Measurements from ENCODE around the gene PEX12. TPM values are rescaled to one million over a fixed set of nuclear protein-coding genes. Genes with fewer than 3 reads are reported as not detected.

The PEX12 gene
- total and polyA plus RNA-seq, 9 of the 15 experiments (the other 6 are each of a cell fraction or from before 2014, with no cell fraction given): 4.0 to 12.4 (median 6.4) TPM

DNA sequence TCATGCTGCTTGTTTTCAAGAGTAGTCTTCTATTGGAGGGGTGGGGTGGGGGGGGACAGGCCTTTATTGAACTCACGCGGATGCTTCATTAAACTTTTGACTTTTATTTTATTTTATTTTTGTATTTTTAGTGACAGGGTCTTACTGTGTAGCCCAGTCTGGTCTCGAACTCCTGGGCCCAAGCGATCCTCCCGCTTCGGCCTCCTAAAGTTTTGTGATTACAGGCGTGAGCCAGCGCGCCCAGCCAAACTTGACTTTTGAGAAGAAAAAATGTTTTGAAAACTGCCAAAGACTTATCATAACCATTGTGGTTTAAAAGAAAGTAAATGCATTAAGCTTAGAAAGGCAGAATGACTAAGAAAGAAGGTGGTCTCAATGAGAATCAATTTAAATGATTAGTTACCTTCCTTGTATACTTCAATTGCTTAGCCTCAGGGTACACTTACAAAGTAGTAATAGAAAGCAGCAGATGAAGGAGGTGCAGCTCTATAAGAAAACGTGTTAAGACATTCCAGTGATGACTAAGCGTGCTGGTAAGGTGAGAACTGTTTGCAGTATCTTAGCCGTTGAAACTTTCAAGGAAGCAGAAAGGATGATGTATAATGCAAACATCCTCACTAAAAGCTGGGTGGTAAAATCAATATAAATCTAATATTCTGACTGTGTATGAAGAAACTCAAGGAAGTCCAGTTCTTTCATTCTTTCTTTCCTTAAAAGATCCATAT, 10.0 kb upstream of the PEX12 start (continued):
- TF ChIP-seq, protein P1, sequence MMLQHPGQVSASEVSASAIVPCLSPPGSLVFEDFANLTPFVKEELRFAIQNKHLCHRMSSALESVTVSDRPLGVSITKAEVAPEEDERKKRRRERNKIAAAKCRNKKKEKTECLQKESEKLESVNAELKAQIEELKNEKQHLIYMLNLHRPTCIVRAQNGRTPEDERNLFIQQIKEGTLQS (IDR thresholded peaks at IDR 0.05): peak; percentile 81
- TF ChIP-seq, protein P1 (CRISPR knock-in tag; conservative IDR thresholded peaks at IDR 0.05): 0 out of 2 replicates have a peak, but pooled peaks have one; percentile 40
- TF ChIP-seq ZNF551 (CRISPR knock-in tag; IDR thresholded peaks at IDR 0.05) (no peak), STAT5A (IDR thresholded peaks at IDR 0.05; ENCODE audit: borderline replicate concordance, low read length) (no peak), KDM2B (CRISPR knock-in tag; IDR thresholded peaks at IDR 0.05) (no peak), CHCHD3 (CRISPR knock-in tag; IDR thresholded peaks at IDR 0.05) (no peak), JUN (IDR thresholded peaks at IDR 0.05; ENCODE audit: borderline replicate concordance, low read depth, low read length) (no peak), JUN (CRISPR knock-in tag; IDR thresholded peaks at IDR 0.05; ENCODE audit: borderline replicate concordance) (no peak), NFE2 (IDR thresholded peaks at IDR 0.05; ENCODE audit: low read depth) (peak; percentile 80), ZNF766 (CRISPR knock-in tag; conservative IDR thresholded peaks at IDR 0.05) (no peak), ZFP36 (IDR thresholded peaks at IDR 0.05; ENCODE audit: low read depth, low read length, partially characterized antibody) (no peak), ZNF239 (CRISPR knock-in tag; IDR thresholded peaks at IDR 0.05) (no peak), YBX1 (IDR thresholded peaks at IDR 0.05) (no peak), NFYB (IDR thresholded peaks at IDR 0.05; ENCODE audit: extremely low read depth, insufficient read length) (no peak), TCF7L2 (IDR thresholded peaks at IDR 0.05; ENCODE audit: low read depth, low read length) (no peak), RBM39 (optimal IDR thresholded peaks at IDR 0.05; ENCODE audit: low read depth, low read length) (no peak), KDM4B (IDR thresholded peaks at IDR 0.05; ENCODE audit: borderline replicate concordance in 2 of 2, low read depth in 1 of 2) (no peak), ZNF561 (CRISPR knock-in tag; conservative IDR thresholded peaks at IDR 0.05) (no peak), STAT5B (CRISPR knock-in tag; IDR thresholded peaks at IDR 0.05) (no peak), PTBP1 (IDR thresholded peaks at IDR 0.05; ENCODE audit: low read depth, low read length) (no peak), NR2C2 (CRISPR knock-in tag; IDR thresholded peaks at IDR 0.05) (no peak), NR2C2 (tag; IDR thresholded peaks at IDR 0.05) (no peak), ERF (CRISPR knock-in tag; IDR thresholded peaks at IDR 0.05) (no peak), ZNF140 (CRISPR knock-in tag; IDR thresholded peaks at IDR 0.05) (no peak)
- TF ChIP-seq, protein P2, sequence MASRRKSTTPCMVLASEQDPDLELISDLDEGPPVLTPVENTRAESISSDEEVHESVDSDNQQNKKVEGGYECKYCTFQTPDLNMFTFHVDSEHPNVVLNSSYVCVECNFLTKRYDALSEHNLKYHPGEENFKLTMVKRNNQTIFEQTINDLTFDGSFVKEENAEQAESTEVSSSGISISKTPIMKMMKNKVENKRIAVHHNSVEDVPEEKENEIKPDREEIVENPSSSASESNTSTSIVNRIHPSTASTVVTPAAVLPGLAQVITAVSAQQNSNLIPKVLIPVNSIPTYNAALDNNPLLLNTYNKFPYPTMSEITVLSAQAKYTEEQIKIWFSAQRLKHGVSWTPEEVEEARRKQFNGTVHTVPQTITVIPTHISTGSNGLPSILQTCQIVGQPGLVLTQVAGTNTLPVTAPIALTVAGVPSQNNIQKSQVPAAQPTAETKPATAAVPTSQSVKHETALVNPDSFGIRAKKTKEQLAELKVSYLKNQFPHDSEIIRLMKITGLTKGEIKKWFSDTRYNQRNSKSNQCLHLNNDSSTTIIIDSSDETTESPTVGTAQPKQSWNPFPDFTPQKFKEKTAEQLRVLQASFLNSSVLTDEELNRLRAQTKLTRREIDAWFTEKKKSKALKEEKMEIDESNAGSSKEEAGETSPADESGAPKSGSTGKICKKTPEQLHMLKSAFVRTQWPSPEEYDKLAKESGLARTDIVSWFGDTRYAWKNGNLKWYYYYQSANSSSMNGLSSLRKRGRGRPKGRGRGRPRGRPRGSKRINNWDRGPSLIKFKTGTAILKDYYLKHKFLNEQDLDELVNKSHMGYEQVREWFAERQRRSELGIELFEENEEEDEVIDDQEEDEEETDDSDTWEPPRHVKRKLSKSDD (conservative IDR thresholded peaks at IDR 0.05; ENCODE audit: low read length): no peak
- TF ChIP-seq, protein P3, sequence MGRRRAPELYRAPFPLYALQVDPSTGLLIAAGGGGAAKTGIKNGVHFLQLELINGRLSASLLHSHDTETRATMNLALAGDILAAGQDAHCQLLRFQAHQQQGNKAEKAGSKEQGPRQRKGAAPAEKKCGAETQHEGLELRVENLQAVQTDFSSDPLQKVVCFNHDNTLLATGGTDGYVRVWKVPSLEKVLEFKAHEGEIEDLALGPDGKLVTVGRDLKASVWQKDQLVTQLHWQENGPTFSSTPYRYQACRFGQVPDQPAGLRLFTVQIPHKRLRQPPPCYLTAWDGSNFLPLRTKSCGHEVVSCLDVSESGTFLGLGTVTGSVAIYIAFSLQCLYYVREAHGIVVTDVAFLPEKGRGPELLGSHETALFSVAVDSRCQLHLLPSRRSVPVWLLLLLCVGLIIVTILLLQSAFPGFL (CRISPR knock-in tag; IDR thresholded peaks at IDR 0.05): no peak

Measured in K562 (cell line).